HepG2 (cell line): ENCODE data around the gene C12orf56.

Experiments
- CEBPB ChIP-seq: IDR thresholded peaks from 2 replicates; pipeline ENCODE4 v1.6.1; 2011; ENCODE audit warnings: low read depth, low read length, improper control_type of control experiment, borderline replicate concordance
- EZH2 ChIP-seq: conservative IDR thresholded peaks from 2 replicates; pipeline ENCODE4 v1.6.1; 2012; ENCODE audit warnings: mild to moderate bottlenecking, low read depth, low read length, moderate library complexity
- RFX5 ChIP-seq: IDR thresholded peaks from 2 replicates; pipeline ENCODE4 v1.6.1; 2011; ENCODE audit warnings: low read depth, low read length, improper control_type of control experiment
- SMAD1 ChIP-seq: sonication (generic); formaldehyde crosslinking; IDR thresholded peaks from 2 replicates; pipeline ENCODE4 v1.4.0; 2020; ENCODE audit warnings: missing genetic modification reagents, low read depth, mild to moderate bottlenecking, borderline replicate concordance
- SNAPC2 ChIP-seq: sonication (generic); formaldehyde crosslinking; IDR thresholded peaks from 2 replicates; pipeline ENCODE4 v1.8.1; 2022; ENCODE audit warnings: mild to moderate bottlenecking, missing genetic modification reagents
- TF ChIP-seq, protein P1 (sequence below): sonication (generic); formaldehyde crosslinking; IDR thresholded peaks from 2 replicates; pipeline ENCODE4 v1.5.0; 2020; ENCODE audit warnings: mild to moderate bottlenecking, missing genetic modification reagents, moderate library complexity
- TF ChIP-seq, protein P2 (sequence below): IDR thresholded peaks from 2 replicates; pipeline ENCODE4 v1.4.0; 2020; ENCODE audit warnings: mild to moderate bottlenecking, missing genetic modification reagents

DNA sequence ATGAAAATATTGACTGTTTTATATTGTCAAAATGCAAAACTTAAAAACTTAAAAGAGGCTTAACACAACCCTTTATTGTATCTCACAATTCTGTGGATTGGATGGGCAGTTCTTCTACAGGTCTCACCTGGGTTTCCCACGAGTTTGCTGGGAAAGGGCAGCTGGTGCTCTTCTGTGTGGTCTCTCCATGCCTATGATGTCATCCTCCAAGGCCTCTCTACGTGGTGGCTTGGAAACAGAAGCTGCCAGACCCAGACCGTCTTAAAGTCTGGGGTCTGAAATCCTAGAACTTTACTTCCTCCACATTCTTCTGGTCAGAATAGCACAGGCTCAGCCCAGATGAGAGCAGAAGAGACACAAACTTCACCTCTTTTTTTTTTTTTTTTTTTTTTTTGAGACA lies 132.0 kb downstream of the C12orf56 start:
- TF ChIP-seq EZH2 (no peak), RFX5 (no peak), SMAD1 (CRISPR knock-in tag) (no peak), CEBPB (no peak), SNAPC2 (no peak)
- TF ChIP-seq, protein P1, sequence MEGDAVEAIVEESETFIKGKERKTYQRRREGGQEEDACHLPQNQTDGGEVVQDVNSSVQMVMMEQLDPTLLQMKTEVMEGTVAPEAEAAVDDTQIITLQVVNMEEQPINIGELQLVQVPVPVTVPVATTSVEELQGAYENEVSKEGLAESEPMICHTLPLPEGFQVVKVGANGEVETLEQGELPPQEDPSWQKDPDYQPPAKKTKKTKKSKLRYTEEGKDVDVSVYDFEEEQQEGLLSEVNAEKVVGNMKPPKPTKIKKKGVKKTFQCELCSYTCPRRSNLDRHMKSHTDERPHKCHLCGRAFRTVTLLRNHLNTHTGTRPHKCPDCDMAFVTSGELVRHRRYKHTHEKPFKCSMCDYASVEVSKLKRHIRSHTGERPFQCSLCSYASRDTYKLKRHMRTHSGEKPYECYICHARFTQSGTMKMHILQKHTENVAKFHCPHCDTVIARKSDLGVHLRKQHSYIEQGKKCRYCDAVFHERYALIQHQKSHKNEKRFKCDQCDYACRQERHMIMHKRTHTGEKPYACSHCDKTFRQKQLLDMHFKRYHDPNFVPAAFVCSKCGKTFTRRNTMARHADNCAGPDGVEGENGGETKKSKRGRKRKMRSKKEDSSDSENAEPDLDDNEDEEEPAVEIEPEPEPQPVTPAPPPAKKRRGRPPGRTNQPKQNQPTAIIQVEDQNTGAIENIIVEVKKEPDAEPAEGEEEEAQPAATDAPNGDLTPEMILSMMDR (CRISPR knock-in tag) = no peak
- TF ChIP-seq, protein P2, sequence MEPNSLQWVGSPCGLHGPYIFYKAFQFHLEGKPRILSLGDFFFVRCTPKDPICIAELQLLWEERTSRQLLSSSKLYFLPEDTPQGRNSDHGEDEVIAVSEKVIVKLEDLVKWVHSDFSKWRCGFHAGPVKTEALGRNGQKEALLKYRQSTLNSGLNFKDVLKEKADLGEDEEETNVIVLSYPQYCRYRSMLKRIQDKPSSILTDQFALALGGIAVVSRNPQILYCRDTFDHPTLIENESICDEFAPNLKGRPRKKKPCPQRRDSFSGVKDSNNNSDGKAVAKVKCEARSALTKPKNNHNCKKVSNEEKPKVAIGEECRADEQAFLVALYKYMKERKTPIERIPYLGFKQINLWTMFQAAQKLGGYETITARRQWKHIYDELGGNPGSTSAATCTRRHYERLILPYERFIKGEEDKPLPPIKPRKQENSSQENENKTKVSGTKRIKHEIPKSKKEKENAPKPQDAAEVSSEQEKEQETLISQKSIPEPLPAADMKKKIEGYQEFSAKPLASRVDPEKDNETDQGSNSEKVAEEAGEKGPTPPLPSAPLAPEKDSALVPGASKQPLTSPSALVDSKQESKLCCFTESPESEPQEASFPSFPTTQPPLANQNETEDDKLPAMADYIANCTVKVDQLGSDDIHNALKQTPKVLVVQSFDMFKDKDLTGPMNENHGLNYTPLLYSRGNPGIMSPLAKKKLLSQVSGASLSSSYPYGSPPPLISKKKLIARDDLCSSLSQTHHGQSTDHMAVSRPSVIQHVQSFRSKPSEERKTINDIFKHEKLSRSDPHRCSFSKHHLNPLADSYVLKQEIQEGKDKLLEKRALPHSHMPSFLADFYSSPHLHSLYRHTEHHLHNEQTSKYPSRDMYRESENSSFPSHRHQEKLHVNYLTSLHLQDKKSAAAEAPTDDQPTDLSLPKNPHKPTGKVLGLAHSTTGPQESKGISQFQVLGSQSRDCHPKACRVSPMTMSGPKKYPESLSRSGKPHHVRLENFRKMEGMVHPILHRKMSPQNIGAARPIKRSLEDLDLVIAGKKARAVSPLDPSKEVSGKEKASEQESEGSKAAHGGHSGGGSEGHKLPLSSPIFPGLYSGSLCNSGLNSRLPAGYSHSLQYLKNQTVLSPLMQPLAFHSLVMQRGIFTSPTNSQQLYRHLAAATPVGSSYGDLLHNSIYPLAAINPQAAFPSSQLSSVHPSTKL (CRISPR knock-in tag) = no peak
